WTC11 (cell line): ENCODE measurements around the gene VMAC. TPM values are rescaled to one million over a fixed set of nuclear protein-coding genes. Genes with fewer than 3 reads are reported as not detected.
"Not testable (repeated sequence)": the region's sequence is repeated elsewhere in the genome, so short reads cannot be mapped to it uniquely, and the experiment has no call there.

Experiments used
- ATAC-seq: fragments of 200-7000 bp; cut with Tn5 transposase; 2 replicates; pipeline ENCODE4 v1.10.0; 2021; ENCODE audit warnings: mild to moderate bottlenecking, moderate library complexity
- CTCF ChIA-PET: fragments of 300-600 bp; sonication (Branson Sonifier 250); formaldehyde crosslinking; loops from one replicate; lab custom pipeline; 2021; ENCODE audit warnings: antibody characterized with exemption; lab: Charles Lee
- POLR2A ChIA-PET: fragments of 350-600 bp; sonication (Branson Sonifier 250); formaldehyde crosslinking; loops from one replicate; lab custom pipeline; 2021; ENCODE audit warnings: antibody characterized with exemption; lab: Charles Lee
- DNase-seq: peaks from one replicate; pipeline ENCODE4 v3.0.0; 2021; ENCODE audit warnings: low spot score
- H3K27ac Mint-ChIP-seq: 2 replicates; pipeline ENCODE4 v1.8.0; 2021; ENCODE audit warnings: mixed read lengths
- H3K27me3 Mint-ChIP-seq: 2 replicates; pipeline ENCODE4 v1.8.0; 2021; ENCODE audit warnings: low read depth, mild to moderate bottlenecking, moderate library complexity, mixed read lengths
- H3K36me3 Mint-ChIP-seq: 2 replicates; pipeline ENCODE4 v1.8.0; 2021; ENCODE audit warnings: mixed read lengths
- H3K4me1 Mint-ChIP-seq: 2 replicates; pipeline ENCODE4 v1.8.0; 2022; ENCODE audit warnings: mixed read lengths
- H3K4me3 Mint-ChIP-seq: 2 replicates; pipeline ENCODE4 v1.8.0; 2021; ENCODE audit warnings: mild to moderate bottlenecking, moderate library complexity, mixed read lengths
- H3K9me3 Mint-ChIP-seq: 2 replicates; pipeline ENCODE4 v1.8.0; 2021; ENCODE audit warnings: mixed read lengths
- ESRRA ChIP-seq: sonication (generic); formaldehyde crosslinking; IDR thresholded peaks from 2 replicates; pipeline ENCODE4 v1.8.1; 2022; ENCODE audit warnings: mild to moderate bottlenecking, missing genetic modification reagents, borderline replicate concordance
- GABPB1 ChIP-seq: sonication (generic); formaldehyde crosslinking; IDR thresholded peaks from 2 replicates; pipeline ENCODE4 v1.8.1; 2023; ENCODE audit warnings: mild to moderate bottlenecking, missing genetic modification reagents
- HMGA2 ChIP-seq: fragments of 250-450 bp; sonication (Bioruptor Pico); IDR thresholded peaks from 2 replicates; pipeline ENCODE4 v1.4.0; 2021; ENCODE audit warnings: mild to moderate bottlenecking, moderate library complexity
- IRF2 ChIP-seq: sonication (generic); formaldehyde crosslinking; IDR thresholded peaks from 2 replicates; pipeline ENCODE4 v1.8.0; 2022; ENCODE audit warnings: low read depth, missing genetic modification reagents, borderline replicate concordance
- MXD4 ChIP-seq: fragments of 250-450 bp; sonication (Bioruptor Pico); IDR thresholded peaks from 2 replicates; pipeline ENCODE4 v1.8.0; 2021; ENCODE audit warnings: mild to moderate bottlenecking, moderate library complexity, borderline replicate concordance
- SMAD3 ChIP-seq: sonication (generic); formaldehyde crosslinking; IDR thresholded peaks from 2 replicates; pipeline ENCODE4 v1.8.0; 2022; ENCODE audit warnings: missing genetic modification reagents, mild to moderate bottlenecking, borderline replicate concordance
- ZNF219 ChIP-seq: sonication (generic); formaldehyde crosslinking; IDR thresholded peaks from 2 replicates; pipeline ENCODE4 v1.8.0; 2023; ENCODE audit warnings: missing genetic modification reagents, mild to moderate bottlenecking, borderline replicate concordance
- ZNF317 ChIP-seq: sonication (generic); formaldehyde crosslinking; IDR thresholded peaks from 2 replicates; pipeline ENCODE4 v1.8.1; 2023; ENCODE audit warnings: low read depth, mild to moderate bottlenecking, moderate library complexity, missing genetic modification reagents, borderline replicate concordance
- ZNF671 ChIP-seq: fragments of 250-450 bp; sonication (Bioruptor Pico); IDR thresholded peaks from 2 replicates; pipeline ENCODE4 v1.8.0; 2021; ENCODE audit warnings: mild to moderate bottlenecking
- total RNA-seq: library from RNA; stranded (reverse); gene quantifications from 3 replicates; pipeline ENCODE4 v1.2.3, GENCODE V29; 2021
- TF ChIP-seq, protein P1 (sequence below): fragments of 250-450 bp; sonication (Bioruptor Pico); IDR thresholded peaks from 2 replicates; pipeline ENCODE4 v1.9.0; 2021; ENCODE audit warnings: moderate library complexity, mild to moderate bottlenecking, inconsistent platforms, borderline replicate concordance
- TF ChIP-seq, protein P2 (sequence below): sonication (generic); formaldehyde crosslinking; IDR thresholded peaks from 2 replicates; pipeline ENCODE4 v1.8.0; 2022; ENCODE audit warnings: mild to moderate bottlenecking, missing genetic modification reagents
- TF ChIP-seq, protein P3 (sequence below): sonication (generic); formaldehyde crosslinking; IDR thresholded peaks from 2 replicates; pipeline ENCODE4 v1.8.1; 2023; ENCODE audit warnings: mild to moderate bottlenecking, missing genetic modification reagents, moderate library complexity

Gene VMAC
- total RNA-seq, 1 experiment from 2014 or later, result 2.5 TPM

DNA sequence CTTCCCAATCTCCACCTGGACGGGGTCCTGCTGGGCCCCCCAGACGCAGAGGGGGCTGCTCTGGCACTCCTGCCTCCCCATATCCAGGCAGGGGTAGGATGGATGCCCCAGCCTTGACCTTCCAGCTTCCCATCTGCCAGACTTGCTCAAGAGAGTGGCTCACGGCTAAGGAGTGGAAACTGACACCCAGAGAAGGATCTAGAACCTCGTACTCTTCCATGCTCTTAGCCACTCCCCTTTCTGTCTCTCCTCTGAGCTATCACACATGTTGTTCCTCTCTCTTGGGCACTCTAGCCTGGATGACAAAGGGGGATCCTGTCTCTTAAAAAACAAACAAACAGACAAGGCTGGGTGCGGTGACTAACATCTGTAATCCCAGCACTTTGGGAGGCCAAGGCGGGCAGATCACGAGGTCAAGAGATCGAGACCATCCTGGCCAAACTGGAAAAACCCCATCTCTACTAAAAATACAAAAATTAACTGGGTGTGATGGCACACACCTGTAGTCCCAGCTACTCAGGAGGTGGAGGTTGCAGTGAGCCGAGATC, 22.2 kb upstream of the VMAC start:
- ChIA-PET POLR2A (no interaction called here), CTCF (interaction anchor here (0.6 to 1.3 kb wide), 3 partner anchors 14 to 78 kb away, joined by 3 to 4 read pairs (median 3); partner anchors contain the start of gene NRTN)
- Mint-ChIP-seq H3K36me3 (no peaks in the 10 kb centered on the region), H3K27ac (no peak overlapping the region), H3K4me1 (peaks cover 11% of the 10 kb centered on the region), H3K27me3 (peaks cover 18% of the 10 kb centered on the region), H3K9me3 (no peaks in the 10 kb centered on the region), H3K4me3 (no peak overlapping the region)
- no peak for DNase-seq
- TF ChIP-seq MXD4 (CRISPR knock-in tag) (no peak), GABPB1 (CRISPR knock-in tag) (no peak), HMGA2 (no peak), ESRRA (CRISPR knock-in tag) (no peak), IRF2 (CRISPR knock-in tag) (no peak), SMAD3 (CRISPR knock-in tag) (no peak), ZNF671 (CRISPR knock-in tag) (no peak), ZNF219 (CRISPR knock-in tag) (no peak), ZNF317 (no peak)
- TF ChIP-seq, protein P1, sequence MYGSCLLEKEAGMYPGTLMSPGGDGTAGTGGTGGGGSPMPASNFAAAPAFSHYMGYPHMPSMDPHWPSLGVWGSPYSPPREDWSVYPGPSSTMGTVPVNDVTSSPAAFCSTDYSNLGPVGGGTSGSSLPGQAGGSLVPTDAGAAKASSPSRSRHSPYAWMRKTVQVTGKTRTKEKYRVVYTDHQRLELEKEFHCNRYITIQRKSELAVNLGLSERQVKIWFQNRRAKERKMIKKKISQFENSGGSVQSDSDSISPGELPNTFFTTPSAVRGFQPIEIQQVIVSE (CRISPR knock-in tag), result no peak
- TF ChIP-seq, protein P2, sequence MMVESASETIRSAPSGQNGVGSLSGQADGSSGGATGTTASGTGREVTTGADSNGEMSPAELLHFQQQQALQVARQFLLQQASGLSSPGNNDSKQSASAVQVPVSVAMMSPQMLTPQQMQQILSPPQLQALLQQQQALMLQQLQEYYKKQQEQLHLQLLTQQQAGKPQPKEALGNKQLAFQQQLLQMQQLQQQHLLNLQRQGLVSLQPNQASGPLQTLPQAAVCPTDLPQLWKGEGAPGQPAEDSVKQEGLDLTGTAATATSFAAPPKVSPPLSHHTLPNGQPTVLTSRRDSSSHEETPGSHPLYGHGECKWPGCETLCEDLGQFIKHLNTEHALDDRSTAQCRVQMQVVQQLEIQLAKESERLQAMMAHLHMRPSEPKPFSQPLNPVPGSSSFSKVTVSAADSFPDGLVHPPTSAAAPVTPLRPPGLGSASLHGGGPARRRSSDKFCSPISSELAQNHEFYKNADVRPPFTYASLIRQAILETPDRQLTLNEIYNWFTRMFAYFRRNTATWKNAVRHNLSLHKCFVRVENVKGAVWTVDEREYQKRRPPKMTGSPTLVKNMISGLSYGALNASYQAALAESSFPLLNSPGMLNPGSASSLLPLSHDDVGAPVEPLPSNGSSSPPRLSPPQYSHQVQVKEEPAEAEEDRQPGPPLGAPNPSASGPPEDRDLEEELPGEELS, result no peak
- TF ChIP-seq, protein P3, sequence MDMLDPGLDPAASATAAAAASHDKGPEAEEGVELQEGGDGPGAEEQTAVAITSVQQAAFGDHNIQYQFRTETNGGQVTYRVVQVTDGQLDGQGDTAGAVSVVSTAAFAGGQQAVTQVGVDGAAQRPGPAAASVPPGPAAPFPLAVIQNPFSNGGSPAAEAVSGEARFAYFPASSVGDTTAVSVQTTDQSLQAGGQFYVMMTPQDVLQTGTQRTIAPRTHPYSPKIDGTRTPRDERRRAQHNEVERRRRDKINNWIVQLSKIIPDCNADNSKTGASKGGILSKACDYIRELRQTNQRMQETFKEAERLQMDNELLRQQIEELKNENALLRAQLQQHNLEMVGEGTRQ (CRISPR knock-in tag), result no peak
- ATAC-seq, result no peak

DNA sequence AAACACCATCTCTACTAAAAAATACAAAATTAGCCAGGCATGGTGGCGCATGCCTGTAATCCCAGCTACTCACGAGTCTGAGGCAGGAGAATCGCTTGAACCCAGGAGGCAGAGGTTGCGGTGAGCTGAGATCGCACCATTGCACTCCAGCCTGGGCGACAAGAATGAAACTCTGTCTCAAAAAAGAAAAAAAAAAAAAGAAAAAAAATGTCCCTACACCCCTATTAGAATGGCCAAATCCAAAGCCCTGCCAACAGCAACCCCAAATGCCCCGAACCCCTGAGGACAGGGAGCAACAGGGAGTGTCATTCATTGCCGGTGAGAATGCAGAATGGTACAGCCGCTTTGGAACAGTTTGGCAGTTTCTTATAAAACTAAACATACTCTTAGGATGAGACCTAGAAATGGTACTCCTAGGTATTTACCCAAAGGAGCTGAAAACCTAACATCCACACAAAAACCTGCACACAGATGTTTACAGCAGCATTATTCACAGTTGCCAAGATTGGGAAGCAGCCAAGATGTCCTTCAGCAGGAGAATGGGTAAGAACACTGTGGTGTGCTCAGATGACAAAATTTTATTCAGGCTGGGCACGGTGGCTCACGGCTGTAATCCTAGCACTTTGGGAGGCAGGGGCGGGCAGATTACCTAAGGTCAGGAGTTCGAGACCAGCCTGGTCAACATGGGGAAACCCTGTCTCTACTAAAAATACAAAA, 21.4 kb upstream of the VMAC start:
- ATAC-seq, H3K27ac Mint-ChIP-seq, POLR2A ChIA-PET: not testable (repeated sequence)

DNA sequence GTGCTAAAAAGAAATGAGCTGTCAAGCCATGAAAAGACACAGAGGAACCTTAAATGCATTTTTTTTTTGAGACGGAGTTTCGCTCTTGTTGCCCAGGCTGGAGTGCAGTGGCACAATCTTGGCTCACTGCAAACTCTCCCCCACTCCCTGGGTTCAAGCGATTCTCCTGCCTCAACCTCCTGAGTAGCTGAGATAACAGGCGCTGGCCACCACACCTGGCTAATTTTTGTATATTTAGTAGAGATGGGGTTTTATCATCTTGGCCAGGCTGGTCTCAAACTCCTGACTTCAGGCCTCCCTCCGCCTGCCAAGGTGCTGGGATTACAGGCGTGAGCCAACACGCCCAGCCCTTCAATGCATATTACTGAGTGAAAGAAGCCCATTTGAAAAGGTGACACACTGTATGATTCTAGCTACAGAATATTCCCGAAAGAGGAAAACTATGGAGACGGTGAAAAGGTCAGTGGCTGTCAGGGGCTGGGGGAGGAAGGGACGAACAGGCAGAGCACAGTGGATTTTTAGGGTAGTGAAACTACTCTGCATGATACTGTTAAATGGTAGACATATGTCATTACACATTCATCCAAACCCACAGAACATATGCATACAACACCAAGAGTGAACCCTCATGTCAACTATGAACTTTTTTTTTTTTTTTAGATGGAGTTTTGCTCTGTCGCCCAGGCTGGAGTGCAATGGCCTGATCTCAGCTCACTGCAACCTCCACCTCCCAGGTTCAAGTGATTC, 20.4 kb upstream of the VMAC start:
- peaks cover 29% of the 10 kb centered on the region for H3K27me3 Mint-ChIP-seq
- H3K27ac Mint-ChIP-seq, H3K36me3 Mint-ChIP-seq, H3K4me3 Mint-ChIP-seq, POLR2A ChIA-PET, DNase-seq, H3K9me3 Mint-ChIP-seq, ATAC-seq: not testable (repeated sequence)
- H3K4me1 Mint-ChIP-seq, result peaks cover 11% of the 10 kb centered on the region
- CTCF ChIA-PET, result interaction anchor here (1.2 kb wide), 1 partner anchor 80 kb away, joined by 5 read pairs; no protein-coding TSS in a partner anchor

More for the DNA sequence above, 21.4 kb upstream of the VMAC start:
- Mint-ChIP-seq H3K4me1 (peaks cover 11% of the 10 kb centered on the region), H3K27me3 (peaks cover 25% of the 10 kb centered on the region)
- H3K4me3 Mint-ChIP-seq, H3K36me3 Mint-ChIP-seq, DNase-seq, H3K9me3 Mint-ChIP-seq: not testable (repeated sequence)
- CTCF ChIA-PET, result interaction anchor here (0.6 to 1.3 kb wide), 5 partner anchors 13 to 151 kb away, joined by 3 to 5 read pairs (median 4); partner anchors contain the start of gene NRTN
